K562 (cell line): Measurements from ENCODE around the gene DCTN5. TPM values are rescaled to one million over a fixed set of nuclear protein-coding genes. Genes with fewer than 3 reads are reported as not detected.
"Not testable (repeated sequence)": the region's sequence is repeated elsewhere in the genome, so short reads cannot be mapped to it uniquely, and the experiment has no call there.

ENCODE experiments used
- ATAC-seq: fragments of 200-7000 bp; cut with Tn5 transposase; 3 replicates; pipeline ENCODE4 v1.9.1; 2020; ENCODE audit warnings: moderate library complexity
- BruUV-seq: library from RNA; stranded (reverse); fragments of 400-500 nt; replicated peaks from 2 replicates; lab custom pipeline; 2021; lab: Mats Ljungman, UMichigan
- CTCF ChIA-PET: fragments of 300-600 bp; formaldehyde crosslinking; extraction: SDS; loops from one replicate; lab custom pipeline; 2021; ENCODE audit warnings: low intra/inter-chr PET ratio; lab: Yijun Ruan, JAX
- POLR2A ChIA-PET: fragments of 300-600, 350-650 bp; sonication (Branson Sonifier 250); formaldehyde crosslinking; extraction: SDS; loops from one replicate; lab custom pipeline; 2021; ENCODE audit warnings: antibody characterized with exemption, inconsistent platforms; lab: Yijun Ruan, JAX
- DNase-seq, 4 experiments: peaks; one replicate each; pipeline versions ENCODE4 v3.0.0 to v3.0.0-alpha.2; 2011 to 2018; ENCODE audit warnings: low spot score in 3 of 4, mixed read lengths in 3 of 4; ENCODE audit errors: extremely low read depth in 1 of 4
- FAIRE-seq: peaks from 2 replicates; lab custom pipeline; 2011; peaks lifted over from hg19 to GRCh38; lab: Jason Lieb, UNC
- H2AFZ ChIP-seq: 2 replicates; pipeline ENCODE4 v1.6.0; 2011; ENCODE audit warnings: low read depth, low read length, control low read depth, inconsistent platforms
- H3K27ac ChIP-seq: fragments of 200-600 bp; 3 replicates; pipeline ENCODE4 v1.8.0; 2011; ENCODE audit warnings: low read depth, mild to moderate bottlenecking, control low read depth, inconsistent platforms, low read length, moderate library complexity, mixed read lengths; ENCODE audit errors: extremely low read depth
- H3K27me3 ChIP-seq, 2 experiments: fragments of 300-600 bp in 1 of 2; 2 replicates in 1 of 2; 3 replicates in 1 of 2; pipeline versions ENCODE4 v1.6.0 to v1.8.0; 2011; ENCODE audit warnings: inconsistent platforms in 2 of 2, low read length in 2 of 2, mild to moderate bottlenecking in 1 of 2, mixed read lengths in 1 of 2, moderate library complexity in 1 of 2; ENCODE audit not compliant: control insufficient read depth in 2 of 2, insufficient read depth in 2 of 2
- H3K36me3 ChIP-seq: fragments of 300-600 bp; 3 replicates; pipeline ENCODE4 v1.8.0; 2011; ENCODE audit warnings: mild to moderate bottlenecking, low read length, inconsistent platforms; ENCODE audit not compliant: control insufficient read depth, insufficient read depth
- H3K4me1 ChIP-seq, 2 experiments: fragments of 200-600 bp in 1 of 2; replicated peaks in 1 of 2; 2 replicates in 1 of 2; 3 replicates in 1 of 2; pipeline versions ENCODE4 v1.5.1 to v1.8.0; 2011; ENCODE audit warnings: inconsistent platforms in 2 of 2, low read length in 2 of 2, mild to moderate bottlenecking in 1 of 2, mixed read lengths in 1 of 2, moderate library complexity in 1 of 2; ENCODE audit not compliant: control insufficient read depth in 2 of 2, insufficient read depth in 2 of 2
- H3K4me2 ChIP-seq: 2 replicates; pipeline ENCODE4 v1.6.1; 2011; ENCODE audit warnings: low read length, control low read depth, inconsistent platforms, mixed read lengths; ENCODE audit not compliant: insufficient read depth
- H3K4me3 ChIP-seq: fragments of 200-600 bp; sonication (generic), shearing (Covaris generic); 2 replicates; pipeline ENCODE4 v1.5.1; 2016; ENCODE audit warnings: control low read depth, inconsistent platforms
- H3K79me2 ChIP-seq: fragments of 200-600 bp; 3 replicates; pipeline ENCODE4 v1.8.0; 2011; ENCODE audit warnings: low read length, inconsistent platforms; ENCODE audit not compliant: control insufficient read depth, insufficient read depth
- H3K9ac ChIP-seq, 2 experiments: 2 replicates each; pipeline versions ENCODE4 v1.6.0 to v1.6.1; 2011; ENCODE audit warnings: low read depth in 2 of 2, low read length in 2 of 2, control low read depth in 1 of 2, inconsistent platforms in 1 of 2, mild to moderate bottlenecking in 1 of 2, mixed read lengths in 1 of 2; ENCODE audit not compliant: insufficient read depth in 1 of 2
- H3K9me1 ChIP-seq: one replicate; pipeline ENCODE4 v1.6.0; 2011; ENCODE audit warnings: inconsistent platforms, mild to moderate bottlenecking, low read length, moderate library complexity; ENCODE audit not compliant: control insufficient read depth, insufficient read depth
- H3K9me3 ChIP-seq: replicated peaks from 2 replicates; pipeline ENCODE4 v1.5.1; 2011; ENCODE audit warnings: low read depth, low read length, inconsistent platforms; ENCODE audit not compliant: control insufficient read depth, insufficient read depth
- H4K20me1 ChIP-seq: replicated peaks from 2 replicates; pipeline ENCODE4 v1.6.1; 2011; ENCODE audit warnings: low read length, inconsistent platforms, mixed read lengths; ENCODE audit not compliant: control insufficient read depth, insufficient read depth
- DACH1 ChIP-seq: fragments of 450-650 bp; IDR thresholded peaks from 2 replicates; pipeline ENCODE4 v1.6.1; 2018; ENCODE audit not compliant: partially characterized antibody
- GABPB2 ChIP-seq: fragments of 250-450 bp; sonication (Bioruptor Pico); conservative IDR thresholded peaks from 2 replicates; pipeline ENCODE4 v1.5.1; 2021; ENCODE audit warnings: mild to moderate bottlenecking
- HEY1 ChIP-seq: fragments of 250-450 bp; sonication (Bioruptor Pico); IDR thresholded peaks from 2 replicates; pipeline ENCODE4 v1.5.0; 2020; ENCODE audit warnings: mild to moderate bottlenecking, moderate library complexity, borderline replicate concordance
- HMG20A ChIP-seq: fragments of 450-650 bp; formaldehyde crosslinking; conservative IDR thresholded peaks from 2 replicates; pipeline ENCODE4 v1.4.0; 2020; ENCODE audit warnings: mild to moderate bottlenecking, mixed read lengths
- MEF2A ChIP-seq: IDR thresholded peaks from 2 replicates; pipeline ENCODE4 v1.6.1; 2011; ENCODE audit warnings: low read depth, mild to moderate bottlenecking, low read length, moderate library complexity; ENCODE audit not compliant: control insufficient read depth
- NR4A1 ChIP-seq, 2 experiments: fragments of 250-450 bp in 1 of 2; fragments of 450-650 bp in 1 of 2; sonication (Bioruptor Pico) in 1 of 2; IDR thresholded peaks; 2 replicates each; pipeline versions ENCODE4 v1.4.0 to v1.6.1; 2016 to 2020; ENCODE audit warnings: mild to moderate bottlenecking in 2 of 2, missing compliant biosample characterization in 1 of 2, missing genetic modification characterization in 1 of 2, moderate library complexity in 1 of 2
- RBBP5 ChIP-seq: fragments of 200-600 bp; sonication (generic); IDR thresholded peaks from 2 replicates; pipeline ENCODE4 v1.6.1; 2012; ENCODE audit warnings: borderline replicate concordance, mild to moderate bottlenecking, low read length, control low read depth, inconsistent platforms; ENCODE audit not compliant: insufficient read depth, poor library complexity, severe bottlenecking
- RBM34 ChIP-seq: fragments of 200-400 bp; formaldehyde crosslinking; IDR thresholded peaks from 2 replicates; pipeline ENCODE4 v1.6.1; 2018; ENCODE audit warnings: low read length, borderline replicate concordance; ENCODE audit not compliant: insufficient read depth
- TAF1 ChIP-seq: IDR thresholded peaks from 2 replicates; pipeline ENCODE4 v1.6.1; 2011; ENCODE audit warnings: mild to moderate bottlenecking, low read length, moderate library complexity; ENCODE audit not compliant: insufficient read depth, control insufficient read depth, severe bottlenecking; ENCODE audit errors: extremely low read depth
- WHSC1 ChIP-seq: IDR thresholded peaks from one replicate; pipeline ENCODE4 v1.6.1; 2012; ENCODE audit warnings: low read length, control low read depth, inconsistent platforms
- ZEB2 ChIP-seq: fragments of 450-650 bp; IDR thresholded peaks from 2 replicates; pipeline ENCODE4 v1.6.1; 2016
- ZNF143 ChIP-seq: sonication (generic); formaldehyde crosslinking; IDR thresholded peaks from 2 replicates; pipeline ENCODE4 v1.9.0; 2022; ENCODE audit warnings: mild to moderate bottlenecking, missing genetic modification reagents
- ZNF174 ChIP-seq: fragments of 250-450 bp; sonication (Bioruptor Pico); IDR thresholded peaks from 2 replicates; pipeline ENCODE4 v1.4.0; 2020; ENCODE audit warnings: mild to moderate bottlenecking
- ZNF24 ChIP-seq: fragments of 450-650 bp; IDR thresholded peaks from 2 replicates; pipeline ENCODE4 v1.6.1; 2016
- WGBS: fragments of 100-300 bp; shearing (Covaris generic); methylation state at CpG from one replicate; pipeline ENCODE4 v1.1.6; 2016; ENCODE audit warnings: low coverage, mixed read lengths; ENCODE audit not compliant: insufficient coverage; ENCODE audit errors: missing lambda C conversion rate; 5-methylcytosine and 5-hydroxymethylcytosine counted together
- in situ Hi-C: fragments of 300-500 bp; cut with MboI; formaldehyde crosslinking; loops from 4 replicates; pipeline ENCODE4 v1.15.0; 2018; ENCODE audit warnings: inconsistent platforms, mixed read lengths
- intact Hi-C: fragments of 100-400 bp; cut with micrococcal nuclease; formaldehyde crosslinking; loops from 2 replicates; pipeline ENCODE4 v1.14.2; 2022
- polyA plus RNA-seq, 8 experiments: library from polyadenylated mRNA; depleted of rRNA in 4 of 8; stranded (reverse) in 5 of 8; unstranded in 3 of 8; fragments of >200 nt; fragmentation: Nextera tagmentation in 2 of 8; fragmentation: Illumina TruSeq in 1 of 8; extraction: Ambion mirVana in 2 of 8; extraction: Trizol in 1 of 8; gene quantifications; 2 replicates each; pipeline versions ENCODE4 v1.2.1 to v1.2.3, GENCODE V29; 2011 to 2014; ENCODE audit warnings: inconsistent platforms in 1 of 8, missing spikeins in 1 of 8
- total RNA-seq, 7 experiments: library from RNA; depleted of rRNA in 6 of 7; stranded (reverse); fragments of >200 nt in 6 of 7; fragmentation: Illumina TruSeq in 2 of 7; extraction: Trizol in 2 of 7; gene quantifications; 2 replicates each; pipeline versions ENCODE4 v1.2.1 to v1.2.3, GENCODE V29; 2011 to 2021; ENCODE audit warnings: low replicate concordance in 1 of 7
- TF ChIP-seq, protein P1 (sequence below): IDR thresholded peaks from 2 replicates; pipeline ENCODE4 v1.6.1; 2011; ENCODE audit not compliant: insufficient read length; ENCODE audit errors: extremely low read depth

The DCTN5 gene
- total and polyA plus RNA-seq, 9 of the 15 experiments (the other 6 are each of a cell fraction or from before 2014, with no cell fraction given), result 35.8 to 149 (median 75.9) TPM

DNA sequence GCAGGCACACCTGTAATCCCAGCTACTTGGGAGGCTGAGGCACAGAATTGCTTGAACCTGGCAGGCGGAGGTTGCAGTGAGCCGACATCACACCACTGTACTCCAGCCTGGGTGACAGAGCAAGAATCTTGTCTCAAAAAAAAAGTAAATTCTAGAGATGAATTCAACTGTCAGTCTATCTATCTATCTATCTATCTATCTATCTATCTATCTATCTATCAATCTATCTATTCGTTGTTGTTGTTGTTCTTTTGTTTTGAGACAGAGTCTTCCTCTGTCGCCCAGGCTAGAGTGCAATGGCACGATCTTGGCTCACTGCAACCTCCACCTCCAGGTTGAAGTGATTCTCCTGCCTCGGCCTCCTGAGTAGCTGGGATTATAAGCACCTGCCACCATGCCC lies 30.4 kb upstream of the DCTN5 start:
- CTCF ChIA-PET, H3K79me2 ChIP-seq, ATAC-seq, H3K9me3 ChIP-seq, H3K9me1 ChIP-seq, BruUV-seq, H4K20me1 ChIP-seq, H3K4me3 ChIP-seq, H3K4me1 ChIP-seq, H3K27me3 ChIP-seq, H2AFZ ChIP-seq, FAIRE-seq: not testable (repeated sequence)
- 97% methylated on average over 6 of the region's 6 CpGs for WGBS
- TF ChIP-seq DACH1, result peak; percentile 92
- TF ChIP-seq, all 486 proteins: peak for 1; not testable (repeated sequence) for 485
- intact Hi-C loops, H3K27ac ChIP-seq, in situ Hi-C loops, H3K4me2 ChIP-seq, POLR2A ChIA-PET, H3K9ac ChIP-seq, DNase-seq: not testable (repeated sequence)
- peaks cover 52% of the 10 kb centered on the region for H3K36me3 ChIP-seq

DNA sequence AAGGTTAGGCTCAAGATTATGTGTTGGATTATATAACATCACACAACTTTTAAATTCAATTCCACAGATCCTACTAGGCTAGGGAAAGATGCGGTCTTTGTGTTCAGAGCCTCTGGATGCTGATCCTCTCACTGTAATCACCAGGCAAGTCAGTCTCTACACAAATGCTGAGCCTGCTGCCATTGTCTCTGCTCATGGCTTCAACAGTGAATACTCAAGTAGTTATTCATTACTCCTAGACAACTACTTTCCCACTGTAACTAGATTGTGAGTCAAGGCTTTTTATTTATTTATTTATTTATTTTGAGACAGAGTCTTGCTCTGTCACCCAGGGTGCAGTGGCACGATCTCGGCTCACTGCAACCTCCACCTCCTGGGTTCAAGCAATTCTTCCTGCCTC lies 29.3 kb upstream of the DCTN5 start:
- no peaks in the 10 kb centered on the region for H4K20me1 ChIP-seq
- no peaks in the 10 kb centered on the region for H3K9me3 ChIP-seq
- no peaks in the 10 kb centered on the region for H3K9me1 ChIP-seq
- DNase-seq (no peak), FAIRE-seq (no peak), ATAC-seq (no peak)
- in situ Hi-C loops, result no loop called here
- no peaks in the 10 kb centered on the region for H3K27me3 ChIP-seq
- H3K4me3 ChIP-seq, result no peak overlapping the region
- ChIA-PET POLR2A (no interaction called here), CTCF (no interaction called here)
- BruUV-seq, result no TSS peak
- H3K4me1 ChIP-seq, result no peaks in the 10 kb centered on the region
- H3K27ac ChIP-seq, result no peak overlapping the region
- WGBS, result 94% methylated on average over 3 of the region's 3 CpGs
- intact Hi-C loops, result no loop called here
- no peak overlapping the region for H3K9ac ChIP-seq
- H3K36me3 ChIP-seq, result peaks cover 54% of the 10 kb centered on the region
- no peak overlapping the region for H3K4me2 ChIP-seq
- H2AFZ ChIP-seq, result no peak overlapping the region
- H3K79me2 ChIP-seq, result no peaks in the 10 kb centered on the region
- TF ChIP-seq ZNF174 (CRISPR knock-in tag), result no peak
- no peak for TF ChIP-seq HEY1 (CRISPR knock-in tag)
- no peak for TF ChIP-seq MEF2A
- TF ChIP-seq GABPB2 (CRISPR knock-in tag), result no peak
- no peak for TF ChIP-seq TAF1
- no peak for TF ChIP-seq ZNF24
- no peak for TF ChIP-seq NR4A1 (CRISPR knock-in tag; IDR thresholded peaks at IDR 0.05)
- TF ChIP-seq NR4A1 (tag; IDR thresholded peaks at IDR 0.05), result no peak
- TF ChIP-seq, protein P1, sequence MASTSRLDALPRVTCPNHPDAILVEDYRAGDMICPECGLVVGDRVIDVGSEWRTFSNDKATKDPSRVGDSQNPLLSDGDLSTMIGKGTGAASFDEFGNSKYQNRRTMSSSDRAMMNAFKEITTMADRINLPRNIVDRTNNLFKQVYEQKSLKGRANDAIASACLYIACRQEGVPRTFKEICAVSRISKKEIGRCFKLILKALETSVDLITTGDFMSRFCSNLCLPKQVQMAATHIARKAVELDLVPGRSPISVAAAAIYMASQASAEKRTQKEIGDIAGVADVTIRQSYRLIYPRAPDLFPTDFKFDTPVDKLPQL, result no peak
- TF ChIP-seq ZEB2, result no peak
- TF ChIP-seq HMG20A (CRISPR knock-in tag), result no peak
- no peak for TF ChIP-seq ZNF143 (CRISPR knock-in tag)
- no peak for TF ChIP-seq RBM34
- TF ChIP-seq RBBP5, result no peak
- TF ChIP-seq WHSC1, result no peak
